WTC11 (cell line): ENCODE data around the gene DEFB114. TPM values are rescaled to one million over a fixed set of nuclear protein-coding genes. Genes with fewer than 3 reads are reported as not detected.

Experiments used
- ATAC-seq: fragments of 200-7000 bp; cut with Tn5 transposase; 2 replicates; pipeline ENCODE4 v1.10.0; 2021; ENCODE audit warnings: mild to moderate bottlenecking, moderate library complexity
- CTCF ChIA-PET: fragments of 300-600 bp; sonication (Branson Sonifier 250); formaldehyde crosslinking; loops from one replicate; lab custom pipeline; 2021; ENCODE audit warnings: antibody characterized with exemption; lab: Charles Lee
- POLR2A ChIA-PET: fragments of 350-600 bp; sonication (Branson Sonifier 250); formaldehyde crosslinking; loops from one replicate; lab custom pipeline; 2021; ENCODE audit warnings: antibody characterized with exemption; lab: Charles Lee
- DNase-seq: peaks from one replicate; pipeline ENCODE4 v3.0.0; 2021; ENCODE audit warnings: low spot score
- H3K27ac Mint-ChIP-seq: 2 replicates; pipeline ENCODE4 v1.8.0; 2021; ENCODE audit warnings: mixed read lengths
- H3K27me3 Mint-ChIP-seq: 2 replicates; pipeline ENCODE4 v1.8.0; 2021; ENCODE audit warnings: low read depth, mild to moderate bottlenecking, moderate library complexity, mixed read lengths
- H3K36me3 Mint-ChIP-seq: 2 replicates; pipeline ENCODE4 v1.8.0; 2021; ENCODE audit warnings: mixed read lengths
- H3K4me1 Mint-ChIP-seq: 2 replicates; pipeline ENCODE4 v1.8.0; 2022; ENCODE audit warnings: mixed read lengths
- H3K4me3 Mint-ChIP-seq: 2 replicates; pipeline ENCODE4 v1.8.0; 2021; ENCODE audit warnings: mild to moderate bottlenecking, moderate library complexity, mixed read lengths
- H3K9me3 Mint-ChIP-seq: 2 replicates; pipeline ENCODE4 v1.8.0; 2021; ENCODE audit warnings: mixed read lengths
- AFF4 ChIP-seq: sonication (generic); formaldehyde crosslinking; IDR thresholded peaks from 2 replicates; pipeline ENCODE4 v1.8.1; 2023; ENCODE audit warnings: mild to moderate bottlenecking, missing genetic modification reagents, borderline replicate concordance
- CDX4 ChIP-seq: fragments of 250-450 bp; sonication (Bioruptor Pico); IDR thresholded peaks from 2 replicates; pipeline ENCODE4 v1.9.0; 2021; ENCODE audit warnings: moderate library complexity, mild to moderate bottlenecking, inconsistent platforms, borderline replicate concordance
- CREB1 ChIP-seq: sonication (generic); formaldehyde crosslinking; IDR thresholded peaks from 2 replicates; pipeline ENCODE4 v1.8.0; 2023; ENCODE audit warnings: mild to moderate bottlenecking, missing genetic modification reagents
- CTCF ChIP-seq: fragments of 200-600 bp; IDR thresholded peaks from 2 replicates; pipeline ENCODE4 v1.8.0; 2022; ENCODE audit warnings: antibody characterized with exemption
- E2F1 ChIP-seq: sonication (generic); formaldehyde crosslinking; IDR thresholded peaks from 2 replicates; pipeline ENCODE4 v1.8.0; 2022; ENCODE audit warnings: mild to moderate bottlenecking, missing genetic modification reagents
- E2F5 ChIP-seq: sonication (generic); formaldehyde crosslinking; IDR thresholded peaks from 2 replicates; pipeline ENCODE4 v1.8.1; 2022; ENCODE audit warnings: mild to moderate bottlenecking, moderate library complexity, missing genetic modification reagents
- FOXP4 ChIP-seq: sonication (generic); formaldehyde crosslinking; IDR thresholded peaks from 2 replicates; pipeline ENCODE4 v1.8.0; 2022; ENCODE audit warnings: mild to moderate bottlenecking, missing genetic modification reagents
- GTF2I ChIP-seq: fragments of 250-450 bp; sonication (Bioruptor Pico); conservative IDR thresholded peaks from 2 replicates; pipeline ENCODE4 v1.4.0; 2021; ENCODE audit warnings: mild to moderate bottlenecking
- MAX ChIP-seq: sonication (generic); formaldehyde crosslinking; IDR thresholded peaks from 2 replicates; pipeline ENCODE4 v1.8.0; 2022; ENCODE audit warnings: mild to moderate bottlenecking, missing genetic modification reagents
- NFYB ChIP-seq: sonication (generic); formaldehyde crosslinking; conservative IDR thresholded peaks from 2 replicates; pipeline ENCODE4 v1.8.0; 2022; ENCODE audit warnings: low read depth, missing genetic modification reagents
- SOX15 ChIP-seq: fragments of 250-450 bp; sonication (Bioruptor Pico); IDR thresholded peaks from 2 replicates; pipeline ENCODE4 v1.9.0; 2021; ENCODE audit warnings: mild to moderate bottlenecking
- SP1 ChIP-seq: sonication (generic); formaldehyde crosslinking; conservative IDR thresholded peaks from 2 replicates; pipeline ENCODE4 v1.8.1; 2022; ENCODE audit warnings: missing genetic modification reagents
- ZNF121 ChIP-seq: sonication (generic); formaldehyde crosslinking; IDR thresholded peaks from 2 replicates; pipeline ENCODE4 v1.8.0; 2023; ENCODE audit warnings: missing genetic modification reagents
- ZNF232 ChIP-seq: sonication (generic); formaldehyde crosslinking; IDR thresholded peaks from 2 replicates; pipeline ENCODE4 v1.8.0; 2022; ENCODE audit warnings: mild to moderate bottlenecking, missing genetic modification reagents
- ZNF317 ChIP-seq: sonication (generic); formaldehyde crosslinking; IDR thresholded peaks from 2 replicates; pipeline ENCODE4 v1.8.1; 2023; ENCODE audit warnings: low read depth, mild to moderate bottlenecking, moderate library complexity, missing genetic modification reagents, borderline replicate concordance
- ZNF512 ChIP-seq: sonication (generic); formaldehyde crosslinking; IDR thresholded peaks from 2 replicates; pipeline ENCODE4 v1.8.1; 2022; ENCODE audit warnings: missing genetic modification reagents, borderline replicate concordance
- total RNA-seq: library from RNA; stranded (reverse); gene quantifications from 3 replicates; pipeline ENCODE4 v1.2.3, GENCODE V29; 2021

Gene DEFB114
- total RNA-seq, 1 experiment from 2014 or later = not detected

- Mint-ChIP-seq H3K4me3 (no peak overlapping the region), H3K36me3 (peaks cover 9% of the 10 kb centered on the region; the same call in 1 of the 2 replicates), H3K4me1 (no peaks in the 10 kb centered on the region), H3K27me3 (no peaks in the 10 kb centered on the region), H3K9me3 (peaks cover 14% of the 10 kb centered on the region), H3K27ac (no peak overlapping the region)
- POLR2A ChIA-PET = no interaction called here
- no peak for ATAC-seq
- CTCF ChIA-PET = no interaction called here
- no peak for TF ChIP-seq CTCF
- TF ChIP-seq ZNF512 = no peak
- no peak for TF ChIP-seq AFF4
- no peak for TF ChIP-seq ZNF121
- TF ChIP-seq ZNF232 (CRISPR knock-in tag) = no peak
- TF ChIP-seq SOX15 (CRISPR knock-in tag) = no peak
- TF ChIP-seq GTF2I = no peak
- TF ChIP-seq ZNF317 (CRISPR knock-in tag) = no peak
- no peak for TF ChIP-seq E2F5
- no peak for TF ChIP-seq NFYB (CRISPR knock-in tag)
- TF ChIP-seq SP1 = no peak
- no peak for TF ChIP-seq E2F1 (CRISPR knock-in tag)
- no peak for TF ChIP-seq MAX
- TF ChIP-seq FOXP4 (CRISPR knock-in tag) = no peak
- no peak for TF ChIP-seq CREB1
- TF ChIP-seq CDX4 (CRISPR knock-in tag) = no peak
- DNase-seq = no peak
These were observed 23.9 kb downstream of the DEFB114 start for GRCh38 chr6:49939993-49940498.
